ENCODE measurements around the gene FGFR2.
"Not testable (repeated sequence)": the region's sequence is repeated elsewhere in the genome, so short reads cannot be mapped to it uniquely, and the experiment has no call there.

The FGFR2 gene

DNA sequence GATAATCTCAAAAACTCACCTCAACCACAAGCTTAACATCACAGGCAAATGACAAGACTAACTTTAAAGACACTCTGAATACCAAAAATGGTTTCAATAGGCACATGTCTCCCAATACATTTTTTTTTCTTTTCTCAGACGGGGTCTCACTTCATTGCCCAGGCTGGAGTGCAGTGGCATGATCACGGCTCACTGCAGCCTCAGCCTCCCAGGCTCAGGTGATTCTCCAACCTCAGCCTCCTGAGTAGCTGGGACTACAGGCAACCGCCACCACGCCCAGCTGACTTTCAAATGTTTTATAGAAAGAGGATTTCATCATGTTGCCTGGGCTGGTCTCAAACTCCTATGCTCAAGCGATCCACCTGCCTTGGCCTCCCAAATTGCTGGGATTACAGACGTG is 77.7 kb downstream of the FGFR2 start:
- DNase-seq = not testable (repeated sequence)

GRCh38 chr10:121519901-121520493 is 78.2 kb downstream of the FGFR2 start:
- no peak for DNase-seq

DNA sequence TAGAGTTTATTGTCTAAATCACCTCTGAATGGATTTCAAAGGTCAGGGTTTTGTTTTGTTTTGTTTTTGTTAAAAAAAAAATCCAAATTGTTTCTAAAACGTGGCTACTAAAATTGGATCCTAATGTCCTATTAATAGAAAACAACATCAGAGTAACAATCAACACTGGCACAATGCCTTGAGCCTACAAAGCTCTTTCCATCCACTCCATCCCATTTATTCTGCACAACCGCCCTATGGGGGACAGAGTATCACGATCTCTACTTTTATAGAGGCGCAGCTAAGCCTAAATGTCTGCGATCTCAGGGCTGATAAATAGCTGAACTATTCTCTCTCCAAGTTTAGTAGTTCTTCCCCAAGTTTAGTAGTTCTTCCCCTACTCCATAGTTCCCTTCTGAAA is 78.8 kb downstream of the FGFR2 start:
- no peak for DNase-seq

- DNase-seq = no peak
Measured at GRCh38 chr10:121518333-121518732, 79.9 kb downstream of the FGFR2 start.

GRCh38 chr10:121516093-121516865 is 82.0 kb downstream of the FGFR2 start:
- no peak for DNase-seq

DNA sequence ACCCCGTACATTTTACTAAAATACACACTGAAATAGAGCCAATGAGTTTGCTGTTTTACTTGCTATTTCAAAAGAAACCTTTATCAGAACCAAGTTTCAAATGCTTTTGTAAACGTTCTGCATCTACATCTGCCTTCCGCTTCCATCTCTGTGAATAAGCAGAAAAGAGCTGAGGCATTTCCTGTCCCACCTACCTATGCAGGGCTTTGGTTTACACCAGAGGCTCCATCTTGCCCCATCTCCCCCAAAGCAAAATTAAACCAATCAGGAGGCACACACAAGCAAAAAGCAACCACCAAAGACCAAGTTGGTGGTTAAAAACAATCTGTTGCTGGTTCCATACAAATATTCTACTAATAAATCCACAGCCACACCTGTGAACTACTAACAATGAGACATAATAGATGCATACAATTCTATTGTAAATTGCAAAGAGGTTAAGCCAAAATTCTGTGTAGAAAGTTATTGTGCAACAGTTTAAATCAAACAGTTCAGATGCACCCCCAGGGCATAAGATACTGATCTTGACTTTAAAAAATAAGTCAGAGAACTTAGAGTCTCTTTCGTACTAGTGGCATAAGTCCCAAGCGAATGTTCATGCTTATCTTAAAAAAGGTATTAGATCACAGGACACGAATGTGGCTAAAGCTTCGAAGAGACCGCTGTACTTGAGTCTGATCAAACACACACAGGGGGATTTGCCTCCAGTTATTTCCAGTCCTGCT is 83.9 kb downstream of the FGFR2 start:
- no peak for DNase-seq

DNA sequence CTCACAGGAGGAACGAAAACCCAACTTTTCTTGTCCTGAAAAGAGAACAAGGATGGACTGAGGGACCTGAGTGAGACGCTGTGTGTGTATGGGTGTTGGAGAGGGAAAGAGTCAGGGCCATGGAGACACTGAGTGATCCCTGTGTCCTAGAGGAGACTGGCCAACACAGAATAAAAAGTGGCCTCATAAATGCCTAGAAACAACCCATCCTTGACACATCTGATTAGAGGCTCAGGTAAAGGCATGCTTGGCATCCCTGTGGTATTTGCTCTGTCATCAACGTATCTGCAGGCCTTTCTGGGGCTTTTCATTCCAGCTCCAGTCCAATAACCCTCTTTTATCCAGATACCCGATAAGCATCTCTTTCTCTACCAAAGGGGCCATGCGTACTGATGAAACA is 86.3 kb downstream of the FGFR2 start:
- DNase-seq = no peak

DNA sequence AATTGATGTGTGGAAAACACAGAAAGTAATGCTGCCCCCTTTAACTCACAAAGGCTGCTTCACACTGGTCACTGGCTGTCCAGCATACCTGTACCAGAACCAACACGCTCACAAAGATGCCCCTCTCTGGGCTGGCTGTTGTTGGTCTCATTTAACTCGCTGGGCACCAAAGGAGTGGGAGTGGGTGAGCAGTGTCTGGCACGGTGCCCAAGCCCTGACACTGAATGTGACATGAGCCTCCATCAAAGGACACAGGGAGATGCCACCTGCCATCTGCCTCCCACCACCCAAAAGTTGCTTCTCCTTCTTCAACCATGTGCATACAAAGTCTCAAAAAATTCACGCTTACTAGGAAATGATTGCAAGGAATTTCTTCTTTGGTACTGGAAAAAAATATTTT is 86.8 kb downstream of the FGFR2 start:
- DNase-seq = no peak

- DNase-seq = no peak
Measured at GRCh38 chr10:121510201-121510771, 88.0 kb downstream of the FGFR2 start.

- DNase-seq = no peak
Measured at GRCh38 chr10:121509796-121510195, 88.4 kb downstream of the FGFR2 start.

GRCh38 chr10:121509112-121509511 is 89.1 kb downstream of the FGFR2 start:
- DNase-seq = no peak

GRCh38 chr10:121503587-121504051 is 94.6 kb downstream of the FGFR2 start:
- DNase-seq = no peak

DNA sequence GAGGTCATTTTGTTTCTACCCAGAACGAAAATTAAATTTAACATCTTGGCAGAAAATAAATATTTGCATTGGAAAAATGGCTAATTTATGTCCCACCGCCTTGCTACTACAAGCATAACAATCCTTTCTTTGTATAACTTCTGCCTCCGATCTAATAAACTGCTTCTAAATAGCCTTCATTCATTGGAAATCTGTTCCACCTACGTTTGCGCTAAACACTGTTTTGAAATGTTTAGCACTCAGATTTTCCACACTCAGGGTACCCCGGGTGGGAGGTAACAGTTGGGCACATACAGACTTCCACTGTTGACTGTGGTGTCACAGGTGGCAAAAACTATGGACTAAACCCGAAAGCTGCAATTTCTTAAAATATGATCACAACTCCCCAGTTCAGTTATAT is 96.4 kb downstream of the FGFR2 start:
- no peak for DNase-seq

GRCh38 chr10:121500701-121501332 is 97.4 kb downstream of the FGFR2 start:
- no peak for DNase-seq

DNA sequence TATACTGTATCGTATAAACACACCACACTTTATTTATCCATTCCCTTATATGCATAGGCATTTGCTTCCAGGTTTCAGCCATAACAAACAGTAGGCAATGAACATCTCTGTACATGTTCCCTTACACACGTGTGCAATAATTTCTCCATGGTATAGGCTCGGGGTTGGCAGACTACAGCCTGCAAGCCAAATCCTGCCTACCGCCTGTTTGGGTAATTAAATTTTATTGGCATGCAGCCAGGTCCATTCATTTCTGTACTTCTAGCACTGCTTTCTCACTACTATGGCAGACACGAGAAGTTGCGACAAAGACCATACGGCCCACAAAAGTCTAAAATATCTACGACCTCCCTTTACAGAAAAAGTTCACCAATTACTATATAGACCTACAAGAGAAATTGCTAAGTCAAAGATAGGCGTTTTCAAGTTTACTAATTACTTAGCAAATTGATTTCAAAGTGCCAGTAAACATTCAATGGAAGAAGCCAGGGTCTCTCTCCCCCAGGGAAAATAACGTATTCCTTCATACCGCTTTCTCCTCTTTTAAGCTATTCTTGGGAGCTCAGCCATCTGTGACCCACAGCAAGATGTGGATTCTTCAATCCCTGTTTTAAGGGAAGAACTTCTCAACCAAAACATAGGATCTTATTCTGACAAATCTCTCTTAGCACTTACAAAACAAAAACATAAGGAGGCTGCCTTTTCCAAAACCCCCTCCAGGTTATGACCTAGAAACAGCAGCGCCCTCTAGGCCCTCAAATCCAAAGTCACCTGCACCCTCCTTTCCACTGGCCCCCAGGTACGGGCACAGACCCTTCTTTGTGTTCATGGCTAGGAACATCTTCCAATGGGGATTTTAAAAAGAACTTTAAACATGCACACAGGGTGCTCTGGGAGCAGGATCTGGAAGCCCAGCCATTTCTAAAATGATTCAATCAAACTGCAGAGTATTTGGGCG is 100.5 kb downstream of the FGFR2 start:
- DNase-seq = no peak

GRCh38 chr10:121495719-121496118 is 102.5 kb downstream of the FGFR2 start:
- no peak for DNase-seq

DNA sequence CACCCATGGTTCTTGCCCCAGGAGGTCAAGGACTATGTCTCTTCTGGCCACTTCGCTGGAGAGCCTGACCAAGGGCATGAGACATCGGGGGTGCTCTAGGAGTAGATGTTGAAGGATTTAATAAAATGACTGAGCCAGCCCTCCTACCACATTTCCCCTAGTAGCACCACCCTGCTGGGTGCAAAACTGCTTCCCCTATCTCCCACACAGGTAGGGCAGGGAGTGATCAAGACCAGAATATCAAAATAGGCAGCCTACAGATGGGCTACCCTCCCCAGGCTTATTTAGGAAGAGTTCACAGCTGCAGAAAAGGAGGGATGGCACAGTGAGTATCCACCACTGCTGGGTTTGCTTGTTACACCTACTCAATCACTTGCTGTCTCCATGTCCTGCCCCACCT is 103.9 kb downstream of the FGFR2 start:
- no peak for DNase-seq

DNA sequence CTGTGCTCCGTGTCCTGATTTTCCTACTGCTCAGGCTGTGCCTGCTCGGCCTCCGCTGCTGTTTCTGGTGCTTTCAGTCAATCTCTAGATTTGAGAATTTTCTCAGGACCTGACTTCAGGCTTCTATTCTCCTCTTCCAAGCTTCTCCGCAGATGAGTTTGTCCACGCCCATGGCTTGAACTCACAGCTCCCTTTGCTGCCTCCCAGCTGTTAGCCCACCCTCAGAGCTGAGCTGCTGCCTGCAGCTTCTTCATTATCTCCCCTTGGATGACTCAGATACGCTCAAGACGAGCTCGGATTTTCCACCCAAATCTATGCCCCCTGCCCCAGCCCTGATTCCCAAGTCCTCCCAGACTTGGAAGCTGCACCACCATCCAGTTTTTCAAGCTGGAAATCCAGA is 104.7 kb downstream of the FGFR2 start:
- DNase-seq = no peak

DNA sequence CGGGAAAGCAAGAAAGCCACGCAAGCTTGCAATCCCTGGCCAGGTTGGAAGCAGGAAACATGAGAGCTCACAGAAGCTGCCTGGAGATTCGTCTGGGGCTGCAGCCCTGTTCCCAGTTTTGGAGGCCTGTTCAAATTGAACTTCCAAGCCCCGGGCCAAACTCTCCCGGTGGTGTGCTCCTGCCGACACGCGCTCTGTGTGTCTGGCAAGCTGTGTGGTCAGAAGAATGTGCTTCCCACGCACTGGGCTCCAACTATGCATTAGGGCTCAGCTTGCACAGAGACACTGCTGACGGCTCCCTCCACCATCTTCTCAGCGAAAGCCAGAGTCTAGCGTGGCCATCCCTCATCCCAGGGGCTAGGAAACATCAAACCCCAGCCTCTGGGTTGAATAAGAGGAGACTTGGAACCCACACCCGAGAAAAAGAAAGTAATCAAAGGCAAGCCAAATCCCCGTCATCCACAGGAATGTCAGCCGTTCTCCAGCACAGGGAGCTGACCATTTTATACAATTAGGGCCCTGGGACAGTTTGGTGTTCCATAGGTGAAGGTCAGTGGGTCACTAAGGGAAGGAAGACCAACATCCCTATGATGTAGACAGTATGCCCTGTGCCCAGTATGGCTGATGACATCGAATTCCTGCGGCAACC is 107.2 kb downstream of the FGFR2 start:
- no peak for DNase-seq

DNA sequence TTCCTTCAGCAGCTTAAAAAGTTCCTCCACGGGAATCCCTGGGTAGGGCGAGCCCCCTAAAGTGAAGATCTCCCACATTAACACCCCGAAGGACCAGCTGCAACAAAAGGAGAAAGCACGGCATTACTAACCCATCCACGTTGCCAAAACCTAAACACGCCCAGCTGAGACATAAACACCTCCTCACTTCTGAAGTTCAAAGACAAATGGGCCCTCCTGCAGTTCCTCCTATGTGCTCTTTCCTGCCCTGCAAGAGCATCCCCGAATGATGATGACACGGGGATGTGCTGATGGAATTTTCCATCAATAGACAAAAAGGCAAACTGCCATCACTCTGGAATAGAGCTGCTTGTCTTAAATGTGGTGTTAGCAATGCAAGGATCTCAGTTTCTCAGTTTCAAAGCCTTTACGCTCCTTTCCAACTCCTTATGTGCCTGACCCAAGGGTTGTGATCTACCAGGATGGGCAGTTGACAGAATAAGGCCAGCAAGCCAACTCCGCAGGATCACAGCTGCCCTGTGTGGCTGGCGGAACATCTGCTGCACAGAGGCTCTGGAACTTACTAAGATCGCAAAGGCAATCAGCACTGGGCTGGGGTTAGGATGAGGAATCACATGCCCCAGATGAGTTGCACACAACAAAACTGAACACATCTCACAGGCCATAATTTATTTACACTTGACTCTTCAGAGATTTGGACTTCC is 112.7 kb downstream of the FGFR2 start:
- no peak for DNase-seq

DNA sequence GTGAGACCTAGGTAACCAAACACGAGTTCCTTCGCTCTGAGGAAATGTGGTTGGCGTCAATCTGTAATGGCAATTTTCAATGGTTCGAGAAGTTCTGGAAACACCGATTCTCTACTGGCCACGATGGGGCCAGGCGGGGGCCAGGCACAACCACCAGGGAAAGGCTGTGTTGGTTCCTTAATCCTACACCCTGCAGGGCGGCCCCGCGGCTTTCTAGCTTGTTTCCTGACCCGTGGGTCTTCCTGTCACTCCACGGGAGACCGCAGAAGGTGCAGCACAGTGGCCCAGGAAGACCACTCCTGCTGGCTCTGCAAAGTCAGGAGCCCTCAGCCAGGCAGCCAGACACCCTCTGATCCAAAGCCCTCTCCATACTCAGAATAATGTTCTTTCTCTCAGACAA is 113.4 kb downstream of the FGFR2 start:
- DNase-seq = no peak
